ENCODE results near the gene SAT1.

Gene SAT1

GRCh38 chrX:23804578-23804977 lies 21.6 kb downstream of the SAT1 start:
- no peak overlapping the region for H3K4me2 ChIP-seq
- H4K20me1 ChIP-seq (ENCODE audit: insufficient read depth), result no peaks in the 10 kb centered on the region
- H3K27me3 ChIP-seq (ENCODE audit: insufficient read depth, low read depth), result no peaks in the 10 kb centered on the region
- TF ChIP-seq, protein P1, sequence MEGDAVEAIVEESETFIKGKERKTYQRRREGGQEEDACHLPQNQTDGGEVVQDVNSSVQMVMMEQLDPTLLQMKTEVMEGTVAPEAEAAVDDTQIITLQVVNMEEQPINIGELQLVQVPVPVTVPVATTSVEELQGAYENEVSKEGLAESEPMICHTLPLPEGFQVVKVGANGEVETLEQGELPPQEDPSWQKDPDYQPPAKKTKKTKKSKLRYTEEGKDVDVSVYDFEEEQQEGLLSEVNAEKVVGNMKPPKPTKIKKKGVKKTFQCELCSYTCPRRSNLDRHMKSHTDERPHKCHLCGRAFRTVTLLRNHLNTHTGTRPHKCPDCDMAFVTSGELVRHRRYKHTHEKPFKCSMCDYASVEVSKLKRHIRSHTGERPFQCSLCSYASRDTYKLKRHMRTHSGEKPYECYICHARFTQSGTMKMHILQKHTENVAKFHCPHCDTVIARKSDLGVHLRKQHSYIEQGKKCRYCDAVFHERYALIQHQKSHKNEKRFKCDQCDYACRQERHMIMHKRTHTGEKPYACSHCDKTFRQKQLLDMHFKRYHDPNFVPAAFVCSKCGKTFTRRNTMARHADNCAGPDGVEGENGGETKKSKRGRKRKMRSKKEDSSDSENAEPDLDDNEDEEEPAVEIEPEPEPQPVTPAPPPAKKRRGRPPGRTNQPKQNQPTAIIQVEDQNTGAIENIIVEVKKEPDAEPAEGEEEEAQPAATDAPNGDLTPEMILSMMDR (conservative IDR thresholded peaks at IDR 0.05; ENCODE audit: low read depth, low read length), result no peak
- H3K9ac ChIP-seq, result no peak overlapping the region
- no peak overlapping the region for H3K4me3 ChIP-seq (IDR thresholded peaks at IDR 0.05; ENCODE audit: insufficient read depth, low read depth, low read length)
- no peak overlapping the region for H3K27ac ChIP-seq
- no peaks in the 10 kb centered on the region for H3K79me2 ChIP-seq (ENCODE audit: insufficient read depth, low read depth)
- peaks cover 14% of the 10 kb centered on the region for H3K4me1 ChIP-seq (ENCODE audit: low read depth, poor library complexity, severe bottlenecking)
- no peaks in the 10 kb centered on the region for H3K36me3 ChIP-seq (ENCODE audit: insufficient read depth)
- H2AFZ ChIP-seq (ENCODE audit: low read depth), result no peak overlapping the region

- H3K27me3 ChIP-seq (ENCODE audit: insufficient read depth, low read depth), result no peaks in the 10 kb centered on the region
- H2AFZ ChIP-seq (ENCODE audit: low read depth), result no peak overlapping the region
- no peak overlapping the region for H3K4me2 ChIP-seq
- H3K36me3 ChIP-seq (ENCODE audit: insufficient read depth), result no peaks in the 10 kb centered on the region
- no peak overlapping the region for H3K9ac ChIP-seq
- H3K4me3 ChIP-seq (IDR thresholded peaks at IDR 0.05; ENCODE audit: insufficient read depth, low read depth, low read length), result no peak overlapping the region
- TF ChIP-seq, protein P1 (conservative IDR thresholded peaks at IDR 0.05; ENCODE audit: low read depth, low read length), result no peak
- H3K27ac ChIP-seq, result no peak overlapping the region
- H3K79me2 ChIP-seq (ENCODE audit: insufficient read depth, low read depth), result no peaks in the 10 kb centered on the region
- H4K20me1 ChIP-seq (ENCODE audit: insufficient read depth), result no peaks in the 10 kb centered on the region
- H3K4me1 ChIP-seq (ENCODE audit: low read depth, poor library complexity, severe bottlenecking), result peaks cover 14% of the 10 kb centered on the region
These were observed 22.4 kb downstream of the SAT1 start for GRCh38 chrX:23805389-23805788.

DNA sequence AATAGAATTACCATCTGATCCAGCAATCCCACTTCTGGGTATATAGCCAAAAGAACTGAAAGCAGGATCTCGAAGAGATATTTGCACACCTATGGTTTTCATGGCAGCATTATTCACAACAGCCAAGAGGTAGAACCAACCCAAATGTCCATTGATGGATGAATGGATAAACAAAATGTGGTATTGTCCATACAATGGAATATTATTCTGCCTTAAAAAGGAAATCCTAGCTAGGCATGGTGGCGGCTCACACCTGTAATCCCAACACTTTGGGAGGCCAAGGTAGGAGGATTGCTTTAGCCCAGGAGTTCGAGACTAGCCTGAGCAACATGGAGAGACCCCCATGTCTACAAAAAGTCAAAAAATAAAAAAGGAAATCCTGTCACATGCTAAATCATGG lies 27.3 kb downstream of the SAT1 start:
- H3K27ac ChIP-seq, result no peak overlapping the region
- H2AFZ ChIP-seq (ENCODE audit: low read depth), result no peak overlapping the region
- TF ChIP-seq, protein P1 (conservative IDR thresholded peaks at IDR 0.05; ENCODE audit: low read depth, low read length), result no peak
- H3K4me2 ChIP-seq, result no peak overlapping the region
- no peak overlapping the region for H3K4me3 ChIP-seq (IDR thresholded peaks at IDR 0.05; ENCODE audit: insufficient read depth, low read depth, low read length)
- no peaks in the 10 kb centered on the region for H4K20me1 ChIP-seq (ENCODE audit: insufficient read depth)
- H3K36me3 ChIP-seq (ENCODE audit: insufficient read depth), result no peaks in the 10 kb centered on the region
- no peak overlapping the region for H3K9ac ChIP-seq
- no peaks in the 10 kb centered on the region for H3K27me3 ChIP-seq (ENCODE audit: insufficient read depth, low read depth)
- H3K4me1 ChIP-seq (ENCODE audit: low read depth, poor library complexity, severe bottlenecking), result no peaks in the 10 kb centered on the region
- no peaks in the 10 kb centered on the region for H3K79me2 ChIP-seq (ENCODE audit: insufficient read depth, low read depth)

DNA sequence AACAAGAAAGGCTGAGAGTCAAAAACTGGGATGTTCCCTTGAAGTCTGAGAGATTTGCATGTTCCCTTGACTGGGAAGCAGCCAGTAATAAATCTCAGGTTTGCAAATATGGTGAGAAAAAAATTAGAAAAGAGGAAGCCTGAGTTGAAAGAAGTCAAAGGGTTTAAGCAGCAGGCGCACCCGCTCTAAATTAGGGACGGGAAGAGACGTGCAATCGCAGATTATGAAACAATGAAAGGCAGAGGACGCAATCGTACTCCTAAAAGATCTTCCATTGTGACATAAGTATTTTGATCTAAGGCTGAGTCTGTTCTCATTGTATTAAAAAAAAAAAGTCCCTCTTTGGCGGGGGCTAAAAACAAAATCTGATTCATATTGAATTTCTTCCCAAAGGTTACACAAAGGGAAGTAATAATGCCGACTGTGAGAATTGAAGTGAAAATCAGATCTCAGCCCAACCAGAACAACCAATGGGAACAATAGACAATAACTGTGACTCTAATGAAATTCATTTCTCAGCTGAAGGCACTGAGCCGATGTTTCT lies 28.2 kb downstream of the SAT1 start:
- no peak overlapping the region for H2AFZ ChIP-seq (ENCODE audit: low read depth)
- H4K20me1 ChIP-seq (ENCODE audit: insufficient read depth), result no peaks in the 10 kb centered on the region
- TF ChIP-seq, protein P1 (conservative IDR thresholded peaks at IDR 0.05; ENCODE audit: low read depth, low read length), result no peak
- H3K27me3 ChIP-seq (ENCODE audit: insufficient read depth, low read depth), result no peaks in the 10 kb centered on the region
- no peaks in the 10 kb centered on the region for H3K79me2 ChIP-seq (ENCODE audit: insufficient read depth, low read depth)
- H3K4me3 ChIP-seq (IDR thresholded peaks at IDR 0.05; ENCODE audit: insufficient read depth, low read depth, low read length), result no peak overlapping the region
- H3K36me3 ChIP-seq (ENCODE audit: insufficient read depth), result no peaks in the 10 kb centered on the region
- no peak overlapping the region for H3K4me2 ChIP-seq
- no peak overlapping the region for H3K9ac ChIP-seq
- H3K27ac ChIP-seq, result no peak overlapping the region
- no peaks in the 10 kb centered on the region for H3K4me1 ChIP-seq (ENCODE audit: low read depth, poor library complexity, severe bottlenecking)

Data from KMS-11 (cell line).